GM19099 (cell line): ENCODE measurements around the gene TET2.
A peak's percentile ranks its signal among the peaks of the same experiment; 100 is the strongest.

ENCODE experiments used
- POLR2A ChIP-seq: IDR thresholded peaks from 3 replicates; pipeline ENCODE4 v1.6.1; 2011; ENCODE audit warnings: low read depth; ENCODE audit not compliant: insufficient read length; ENCODE audit errors: extremely low read depth

Gene TET2

GRCh38 chr4:105146276-105147015 lies at the start of gene TET2:
TET2 (plus strand) TSS chr4:105146876; CDS start chr4:105233943, 87,067 bp downstream.
- peak; percentile 64 for TF ChIP-seq POLR2A

- TF ChIP-seq POLR2A: no peak
These were observed 44.7 kb upstream of the TET2 start for GRCh38 chr4:105102016-105102415.

DNA sequence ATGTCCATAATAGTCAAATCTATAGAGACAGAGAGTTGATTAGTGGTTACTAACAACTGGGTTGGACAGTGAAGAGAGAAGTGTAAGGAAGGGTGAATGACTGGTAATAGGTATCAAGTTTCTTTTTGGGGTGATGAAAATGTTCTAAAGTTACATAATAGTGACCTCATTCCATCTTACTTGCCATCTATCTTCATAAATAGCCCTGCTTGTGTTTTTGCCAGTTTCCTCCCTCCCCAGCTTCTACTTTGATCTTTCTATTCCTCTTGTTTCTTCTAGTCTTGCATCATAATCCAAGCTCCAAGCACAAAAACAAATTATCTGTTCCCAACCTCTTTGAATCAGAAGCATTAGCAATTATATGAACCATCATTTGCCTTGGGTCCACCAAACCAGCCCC lies 40.2 kb upstream of the TET2 start:
- no peak for TF ChIP-seq POLR2A

DNA sequence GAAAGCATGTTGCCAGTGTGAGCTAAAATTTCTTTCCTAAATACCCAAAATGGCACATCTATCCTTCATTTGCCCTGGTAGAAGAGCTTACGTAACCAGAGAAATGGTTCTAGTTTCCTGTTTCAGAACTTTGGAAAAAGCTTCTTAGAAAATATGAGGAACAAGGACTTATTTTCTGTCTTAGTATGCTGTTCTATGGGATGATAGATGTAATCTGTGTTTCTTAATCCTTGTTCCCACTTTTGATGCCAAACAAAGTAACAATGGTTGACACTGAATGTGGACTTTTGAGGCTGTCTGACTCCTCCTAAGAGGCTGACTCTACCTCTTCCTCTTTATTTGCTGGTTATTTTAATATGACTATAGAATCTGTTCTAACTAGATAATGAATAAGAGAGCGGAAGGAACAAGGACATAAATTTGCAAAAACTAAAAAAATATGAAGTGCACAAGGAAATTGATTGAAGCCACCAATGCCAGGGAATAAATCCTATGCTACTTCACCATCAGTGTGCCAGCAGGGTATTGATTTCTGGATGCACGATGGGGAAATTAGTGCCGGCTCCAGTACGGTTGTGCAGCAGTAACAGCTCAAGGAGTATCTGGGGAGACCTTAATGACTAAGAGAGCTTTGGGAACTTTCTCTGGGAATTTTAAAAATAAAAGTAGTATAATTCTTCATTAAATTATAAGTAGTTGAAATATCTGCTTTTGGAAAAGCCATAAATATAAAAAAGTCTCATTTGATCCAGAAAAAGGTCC lies 39.4 kb upstream of the TET2 start:
- TF ChIP-seq POLR2A: no peak

DNA sequence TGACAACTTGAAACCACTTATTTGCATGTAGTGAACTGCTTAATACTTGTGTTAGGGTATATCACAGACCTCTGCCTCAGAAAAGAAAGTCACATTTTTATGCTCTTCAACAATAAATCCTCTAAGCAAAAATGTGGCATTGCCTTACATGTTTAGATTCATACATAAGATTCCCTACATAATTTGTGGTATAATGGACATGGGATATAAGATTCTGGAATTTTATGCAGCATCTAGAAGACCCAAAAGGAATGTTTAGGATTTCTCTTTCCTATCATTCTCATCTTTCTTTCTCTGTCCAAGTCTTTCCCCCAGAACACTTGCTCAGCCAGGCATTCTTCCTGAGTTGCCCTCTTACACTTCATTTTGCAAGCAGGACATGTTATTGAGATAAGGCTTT lies 37.7 kb upstream of the TET2 start:
- TF ChIP-seq POLR2A: no peak

- TF ChIP-seq POLR2A: no peak
These were observed 34.4 kb upstream of the TET2 start for GRCh38 chr4:105112274-105112673.

- no peak for TF ChIP-seq POLR2A
These were observed 32.9 kb upstream of the TET2 start for GRCh38 chr4:105113800-105114199.

- no peak for TF ChIP-seq POLR2A
These were observed 29.9 kb upstream of the TET2 start for GRCh38 chr4:105116616-105117319.

DNA sequence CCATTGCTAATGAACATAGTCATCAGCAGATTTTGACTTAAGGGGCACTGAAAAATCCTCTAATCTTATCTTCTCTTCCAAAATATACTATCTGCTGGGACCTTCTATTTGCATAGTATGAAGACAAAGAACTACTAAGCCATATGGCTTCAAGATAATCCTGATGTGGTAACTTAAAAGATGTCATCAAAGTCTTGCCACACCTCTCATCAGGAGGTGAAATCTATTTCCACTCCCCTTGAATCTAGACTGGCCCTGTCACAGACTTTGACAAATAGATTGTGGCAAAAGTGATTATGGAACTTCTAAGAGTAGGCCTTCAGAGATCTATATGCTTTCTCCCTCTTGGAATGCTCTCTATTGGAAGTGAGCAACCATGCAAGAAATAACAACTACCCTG lies 27.3 kb upstream of the TET2 start:
- TF ChIP-seq POLR2A: no peak

GRCh38 chr4:105120626-105121025 lies 26.1 kb upstream of the TET2 start:
- no peak for TF ChIP-seq POLR2A

DNA sequence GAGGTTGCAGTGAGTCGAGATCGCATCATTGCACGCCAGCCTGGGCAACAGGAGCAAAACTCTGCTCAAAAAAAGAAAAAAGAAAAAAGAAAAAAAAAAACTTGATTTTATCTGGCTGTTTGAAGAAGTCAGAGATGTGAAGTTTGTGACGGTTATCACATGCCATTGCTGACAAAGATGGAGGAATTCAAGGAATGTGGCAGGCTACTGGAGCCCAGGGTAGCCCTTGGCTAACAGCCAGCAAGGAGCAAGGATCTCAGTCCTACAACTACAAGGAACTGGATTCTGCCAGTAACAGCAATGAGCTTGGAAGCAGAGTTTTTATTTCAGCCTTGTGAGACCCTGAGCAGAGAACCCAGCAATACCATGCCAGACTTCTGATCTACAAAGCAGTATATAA lies 24.3 kb upstream of the TET2 start:
- TF ChIP-seq POLR2A: no peak

GRCh38 chr4:105126311-105127169 lies 20.1 kb upstream of the TET2 start:
- TF ChIP-seq POLR2A: no peak

GRCh38 chr4:105127170-105127445 lies 19.6 kb upstream of the TET2 start:
- no peak for TF ChIP-seq POLR2A

DNA sequence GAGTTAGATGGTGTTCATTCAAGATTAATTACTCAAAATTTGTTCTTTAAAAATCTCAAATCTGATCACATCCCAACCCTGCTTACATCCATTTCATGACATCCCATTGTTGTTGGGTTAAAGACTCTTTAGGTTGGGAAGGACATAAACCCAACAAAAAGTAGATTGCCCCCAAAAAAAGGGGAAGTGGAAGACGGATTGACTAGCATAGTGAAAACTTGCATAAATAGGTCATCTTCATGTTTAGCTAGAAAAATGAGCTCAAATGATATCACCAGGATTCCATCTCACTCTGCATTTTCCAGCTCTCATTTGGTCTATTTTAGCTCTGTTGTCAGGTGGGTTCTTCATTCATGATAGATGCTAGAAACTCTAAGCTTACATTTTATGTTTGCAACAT lies 18.5 kb upstream of the TET2 start:
- no peak for TF ChIP-seq POLR2A

GRCh38 chr4:105129286-105130040 lies 17.2 kb upstream of the TET2 start:
- no peak for TF ChIP-seq POLR2A

GRCh38 chr4:105130945-105131344 lies 15.7 kb upstream of the TET2 start:
- TF ChIP-seq POLR2A: no peak
